WTC11 (cell line): Measurements from ENCODE around the gene NCS1. TPM values are rescaled to one million over a fixed set of nuclear protein-coding genes. Genes with fewer than 3 reads are reported as not detected.

Source experiments
- ATAC-seq: fragments of 200-7000 bp; cut with Tn5 transposase; 2 replicates; pipeline ENCODE4 v1.10.0; 2021; ENCODE audit warnings: mild to moderate bottlenecking, moderate library complexity
- CTCF ChIA-PET: fragments of 300-600 bp; sonication (Branson Sonifier 250); formaldehyde crosslinking; loops from one replicate; lab custom pipeline; 2021; ENCODE audit warnings: antibody characterized with exemption; lab: Charles Lee
- POLR2A ChIA-PET: fragments of 350-600 bp; sonication (Branson Sonifier 250); formaldehyde crosslinking; loops from one replicate; lab custom pipeline; 2021; ENCODE audit warnings: antibody characterized with exemption; lab: Charles Lee
- DNase-seq: peaks from one replicate; pipeline ENCODE4 v3.0.0; 2021; ENCODE audit warnings: low spot score
- H3K27ac Mint-ChIP-seq: 2 replicates; pipeline ENCODE4 v1.8.0; 2021; ENCODE audit warnings: mixed read lengths
- H3K27me3 Mint-ChIP-seq: 2 replicates; pipeline ENCODE4 v1.8.0; 2021; ENCODE audit warnings: low read depth, mild to moderate bottlenecking, moderate library complexity, mixed read lengths
- H3K36me3 Mint-ChIP-seq: 2 replicates; pipeline ENCODE4 v1.8.0; 2021; ENCODE audit warnings: mixed read lengths
- H3K4me1 Mint-ChIP-seq: 2 replicates; pipeline ENCODE4 v1.8.0; 2022; ENCODE audit warnings: mixed read lengths
- H3K4me3 Mint-ChIP-seq: 2 replicates; pipeline ENCODE4 v1.8.0; 2021; ENCODE audit warnings: mild to moderate bottlenecking, moderate library complexity, mixed read lengths
- H3K9me3 Mint-ChIP-seq: 2 replicates; pipeline ENCODE4 v1.8.0; 2021; ENCODE audit warnings: mixed read lengths
- CDX4 ChIP-seq: fragments of 250-450 bp; sonication (Bioruptor Pico); IDR thresholded peaks from 2 replicates; pipeline ENCODE4 v1.9.0; 2021; ENCODE audit warnings: moderate library complexity, mild to moderate bottlenecking, inconsistent platforms, borderline replicate concordance
- FOXJ3 ChIP-seq: sonication (generic); formaldehyde crosslinking; IDR thresholded peaks from 2 replicates; pipeline ENCODE4 v1.9.0; 2021; ENCODE audit warnings: missing genetic modification reagents, mild to moderate bottlenecking, borderline replicate concordance
- IRF2 ChIP-seq: sonication (generic); formaldehyde crosslinking; IDR thresholded peaks from 2 replicates; pipeline ENCODE4 v1.8.0; 2022; ENCODE audit warnings: low read depth, missing genetic modification reagents, borderline replicate concordance
- MXD4 ChIP-seq: fragments of 250-450 bp; sonication (Bioruptor Pico); IDR thresholded peaks from 2 replicates; pipeline ENCODE4 v1.8.0; 2021; ENCODE audit warnings: mild to moderate bottlenecking, moderate library complexity, borderline replicate concordance
- MYBL2 ChIP-seq: sonication (generic); formaldehyde crosslinking; IDR thresholded peaks from 2 replicates; pipeline ENCODE4 v1.8.1; 2023; ENCODE audit warnings: mild to moderate bottlenecking, moderate library complexity, missing genetic modification reagents
- NFATC4 ChIP-seq: fragments of 250-450 bp; sonication (Bioruptor Pico); IDR thresholded peaks from 2 replicates; pipeline ENCODE4 v1.9.0; 2021; ENCODE audit warnings: mild to moderate bottlenecking
- NR2C2 ChIP-seq: sonication (generic); formaldehyde crosslinking; IDR thresholded peaks from 2 replicates; pipeline ENCODE4 v1.8.0; 2022; ENCODE audit warnings: mild to moderate bottlenecking, missing genetic modification reagents
- OVOL2 ChIP-seq: fragments of 250-450 bp; sonication (Bioruptor Pico); IDR thresholded peaks from 2 replicates; pipeline ENCODE4 v1.9.0; 2021; ENCODE audit warnings: mild to moderate bottlenecking, borderline replicate concordance
- PRRX2 ChIP-seq: fragments of 250-450 bp; sonication (Bioruptor Pico); IDR thresholded peaks from 2 replicates; pipeline ENCODE4 v1.8.0; 2021; ENCODE audit warnings: mild to moderate bottlenecking
- SP1 ChIP-seq: sonication (generic); formaldehyde crosslinking; conservative IDR thresholded peaks from 2 replicates; pipeline ENCODE4 v1.8.1; 2022; ENCODE audit warnings: missing genetic modification reagents
- TEAD1 ChIP-seq: sonication (generic); formaldehyde crosslinking; IDR thresholded peaks from 2 replicates; pipeline ENCODE4 v1.8.0; 2022; ENCODE audit warnings: mild to moderate bottlenecking, missing genetic modification reagents
- ZNF263 ChIP-seq: sonication (generic); formaldehyde crosslinking; IDR thresholded peaks from 2 replicates; pipeline ENCODE4 v1.8.1; 2022; ENCODE audit warnings: low read depth, mild to moderate bottlenecking, moderate library complexity, missing genetic modification reagents
- ZNF281 ChIP-seq: sonication (generic); formaldehyde crosslinking; IDR thresholded peaks from 2 replicates; pipeline ENCODE4 v1.8.0; 2023; ENCODE audit warnings: mild to moderate bottlenecking, missing genetic modification reagents
- ZNF423 ChIP-seq: fragments of 250-450 bp; sonication (Bioruptor Pico); IDR thresholded peaks from 2 replicates; pipeline ENCODE4 v2.1.2; 2022; ENCODE audit warnings: mild to moderate bottlenecking, moderate library complexity
- ZNF512 ChIP-seq: sonication (generic); formaldehyde crosslinking; IDR thresholded peaks from 2 replicates; pipeline ENCODE4 v1.8.1; 2022; ENCODE audit warnings: missing genetic modification reagents, borderline replicate concordance
- ZNF532 ChIP-seq: fragments of 250-450 bp; sonication (Bioruptor Pico); IDR thresholded peaks from 2 replicates; pipeline ENCODE4 v1.9.0; 2021; ENCODE audit warnings: mild to moderate bottlenecking, borderline replicate concordance
- total RNA-seq: library from RNA; stranded (reverse); gene quantifications from 3 replicates; pipeline ENCODE4 v1.2.3, GENCODE V29; 2021
- TF ChIP-seq, protein P1 (sequence below): sonication (generic); formaldehyde crosslinking; IDR thresholded peaks from 2 replicates; pipeline ENCODE4 v1.8.1; 2023; ENCODE audit warnings: mild to moderate bottlenecking, moderate library complexity, missing genetic modification reagents
- TF ChIP-seq, protein P2 (sequence below): sonication (generic); formaldehyde crosslinking; conservative IDR thresholded peaks from 2 replicates; pipeline ENCODE4 v1.8.1; 2023; ENCODE audit warnings: mild to moderate bottlenecking, low read depth, missing genetic modification reagents, moderate library complexity

Gene NCS1
- total RNA-seq, 1 experiment from 2014 or later = 32.4 TPM

DNA sequence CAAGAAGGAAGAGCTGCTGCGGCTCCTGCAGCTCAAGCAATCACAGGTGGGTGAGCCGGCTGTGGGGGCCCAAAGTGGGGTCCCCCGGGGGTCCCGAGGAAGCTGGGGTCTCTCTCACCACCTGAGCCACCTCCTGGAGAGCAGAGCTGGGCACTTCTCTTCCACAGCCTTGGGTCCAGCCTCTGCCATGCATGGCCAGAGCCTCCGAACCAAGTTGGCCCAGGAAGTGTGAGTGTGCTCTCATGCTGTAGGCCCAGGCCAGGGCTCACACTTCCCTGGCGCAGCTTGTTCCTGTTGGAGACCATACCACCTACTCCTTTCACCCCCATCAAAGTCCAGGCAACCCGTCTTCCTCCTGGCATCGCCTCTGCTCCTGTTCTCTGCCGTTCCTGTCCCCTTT is 113.1 kb downstream of the NCS1 start (continued):
- TF ChIP-seq IRF2 (CRISPR knock-in tag) (no peak), ZNF512 (CRISPR knock-in tag) (no peak), NFATC4 (CRISPR knock-in tag) (no peak), PRRX2 (CRISPR knock-in tag) (no peak), SP1 (CRISPR knock-in tag) (no peak), ZNF263 (CRISPR knock-in tag) (no peak)
- TF ChIP-seq, protein P1, sequence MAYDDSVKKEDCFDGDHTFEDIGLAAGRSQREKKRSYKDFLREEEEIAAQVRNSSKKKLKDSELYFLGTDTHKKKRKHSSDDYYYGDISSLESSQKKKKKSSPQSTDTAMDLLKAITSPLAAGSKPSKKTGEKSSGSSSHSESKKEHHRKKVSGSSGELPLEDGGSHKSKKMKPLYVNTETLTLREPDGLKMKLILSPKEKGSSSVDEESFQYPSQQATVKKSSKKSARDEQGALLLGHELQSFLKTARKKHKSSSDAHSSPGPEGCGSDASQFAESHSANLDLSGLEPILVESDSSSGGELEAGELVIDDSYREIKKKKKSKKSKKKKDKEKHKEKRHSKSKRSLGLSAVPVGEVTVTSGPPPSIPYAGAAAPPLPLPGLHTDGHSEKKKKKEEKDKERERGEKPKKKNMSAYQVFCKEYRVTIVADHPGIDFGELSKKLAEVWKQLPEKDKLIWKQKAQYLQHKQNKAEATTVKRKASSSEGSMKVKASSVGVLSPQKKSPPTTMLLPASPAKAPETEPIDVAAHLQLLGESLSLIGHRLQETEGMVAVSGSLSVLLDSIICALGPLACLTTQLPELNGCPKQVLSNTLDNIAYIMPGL = no peak

GRCh38 chr9:130286072-130286770 is 114.0 kb downstream of the NCS1 start:
- Mint-ChIP-seq H3K4me3 (no peak overlapping the region), H3K4me1 (peaks cover 15% of the 10 kb centered on the region), H3K36me3 (no peaks in the 10 kb centered on the region), H3K27ac (peak overlapping the region; percentile 42; the same call in 1 of the 2 replicates), H3K9me3 (no peaks in the 10 kb centered on the region), H3K27me3 (no peaks in the 10 kb centered on the region)
- ChIA-PET CTCF (interaction anchor here (1.6 to 2.9 kb wide), 2 partner anchors 28 to 43 kb away, joined by 6 to 12 read pairs; no protein-coding TSS in a partner anchor), POLR2A (no interaction called here)
- TF ChIP-seq FOXJ3 (CRISPR knock-in tag) = no peak
- TF ChIP-seq OVOL2 = no peak
- no peak for TF ChIP-seq MXD4 (CRISPR knock-in tag)
- no peak for TF ChIP-seq MYBL2 (CRISPR knock-in tag)
- TF ChIP-seq ZNF281 = no peak
- TF ChIP-seq TEAD1 = no peak
- no peak for TF ChIP-seq CDX4 (CRISPR knock-in tag)
- TF ChIP-seq SP1 (CRISPR knock-in tag) = no peak
- no peak for TF ChIP-seq NR2C2
- TF ChIP-seq, protein P2, sequence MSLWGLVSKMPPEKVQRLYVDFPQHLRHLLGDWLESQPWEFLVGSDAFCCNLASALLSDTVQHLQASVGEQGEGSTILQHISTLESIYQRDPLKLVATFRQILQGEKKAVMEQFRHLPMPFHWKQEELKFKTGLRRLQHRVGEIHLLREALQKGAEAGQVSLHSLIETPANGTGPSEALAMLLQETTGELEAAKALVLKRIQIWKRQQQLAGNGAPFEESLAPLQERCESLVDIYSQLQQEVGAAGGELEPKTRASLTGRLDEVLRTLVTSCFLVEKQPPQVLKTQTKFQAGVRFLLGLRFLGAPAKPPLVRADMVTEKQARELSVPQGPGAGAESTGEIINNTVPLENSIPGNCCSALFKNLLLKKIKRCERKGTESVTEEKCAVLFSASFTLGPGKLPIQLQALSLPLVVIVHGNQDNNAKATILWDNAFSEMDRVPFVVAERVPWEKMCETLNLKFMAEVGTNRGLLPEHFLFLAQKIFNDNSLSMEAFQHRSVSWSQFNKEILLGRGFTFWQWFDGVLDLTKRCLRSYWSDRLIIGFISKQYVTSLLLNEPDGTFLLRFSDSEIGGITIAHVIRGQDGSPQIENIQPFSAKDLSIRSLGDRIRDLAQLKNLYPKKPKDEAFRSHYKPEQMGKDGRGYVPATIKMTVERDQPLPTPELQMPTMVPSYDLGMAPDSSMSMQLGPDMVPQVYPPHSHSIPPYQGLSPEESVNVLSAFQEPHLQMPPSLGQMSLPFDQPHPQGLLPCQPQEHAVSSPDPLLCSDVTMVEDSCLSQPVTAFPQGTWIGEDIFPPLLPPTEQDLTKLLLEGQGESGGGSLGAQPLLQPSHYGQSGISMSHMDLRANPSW (CRISPR knock-in tag) = no peak
- no peak for TF ChIP-seq PRRX2 (CRISPR knock-in tag)
- TF ChIP-seq ZNF423 (CRISPR knock-in tag) = no peak
- TF ChIP-seq ZNF512 (CRISPR knock-in tag) = no peak
- TF ChIP-seq ZNF532 (CRISPR knock-in tag) = no peak
- DNase-seq (no peak), ATAC-seq (no peak)
